WTC11 (cell line): ENCODE data around the gene CHORDC1. TPM values are rescaled to one million over a fixed set of nuclear protein-coding genes. Genes with fewer than 3 reads are reported as not detected.

ENCODE experiments used
- ATAC-seq: fragments of 200-7000 bp; cut with Tn5 transposase; 2 replicates; pipeline ENCODE4 v1.10.0; 2021; ENCODE audit warnings: mild to moderate bottlenecking, moderate library complexity
- CTCF ChIA-PET: fragments of 300-600 bp; sonication (Branson Sonifier 250); formaldehyde crosslinking; loops from one replicate; lab custom pipeline; 2021; ENCODE audit warnings: antibody characterized with exemption; lab: Charles Lee
- POLR2A ChIA-PET: fragments of 350-600 bp; sonication (Branson Sonifier 250); formaldehyde crosslinking; loops from one replicate; lab custom pipeline; 2021; ENCODE audit warnings: antibody characterized with exemption; lab: Charles Lee
- DNase-seq: peaks from one replicate; pipeline ENCODE4 v3.0.0; 2021; ENCODE audit warnings: low spot score
- H3K27ac Mint-ChIP-seq: 2 replicates; pipeline ENCODE4 v1.8.0; 2021; ENCODE audit warnings: mixed read lengths
- H3K27me3 Mint-ChIP-seq: 2 replicates; pipeline ENCODE4 v1.8.0; 2021; ENCODE audit warnings: low read depth, mild to moderate bottlenecking, moderate library complexity, mixed read lengths
- H3K36me3 Mint-ChIP-seq: 2 replicates; pipeline ENCODE4 v1.8.0; 2021; ENCODE audit warnings: mixed read lengths
- H3K4me1 Mint-ChIP-seq: 2 replicates; pipeline ENCODE4 v1.8.0; 2022; ENCODE audit warnings: mixed read lengths
- H3K4me3 Mint-ChIP-seq: 2 replicates; pipeline ENCODE4 v1.8.0; 2021; ENCODE audit warnings: mild to moderate bottlenecking, moderate library complexity, mixed read lengths
- H3K9me3 Mint-ChIP-seq: 2 replicates; pipeline ENCODE4 v1.8.0; 2021; ENCODE audit warnings: mixed read lengths
- AR ChIP-seq: fragments of 250-450 bp; sonication (Bioruptor Pico); IDR thresholded peaks from 2 replicates; pipeline ENCODE4 v1.9.0; 2021; ENCODE audit warnings: mild to moderate bottlenecking
- ATF1 ChIP-seq: sonication (generic); formaldehyde crosslinking; IDR thresholded peaks from 2 replicates; pipeline ENCODE4 v1.8.1; 2023; ENCODE audit warnings: mild to moderate bottlenecking, moderate library complexity, missing genetic modification reagents
- ATF2 ChIP-seq: sonication (generic); formaldehyde crosslinking; IDR thresholded peaks from 2 replicates; pipeline ENCODE4 v1.8.1; 2022; ENCODE audit warnings: low read depth, missing genetic modification reagents, borderline replicate concordance
- CTCF ChIP-seq: fragments of 200-600 bp; IDR thresholded peaks from 2 replicates; pipeline ENCODE4 v1.8.0; 2022; ENCODE audit warnings: antibody characterized with exemption
- E2F5 ChIP-seq: sonication (generic); formaldehyde crosslinking; IDR thresholded peaks from 2 replicates; pipeline ENCODE4 v1.8.1; 2022; ENCODE audit warnings: mild to moderate bottlenecking, moderate library complexity, missing genetic modification reagents
- ESRRA ChIP-seq: sonication (generic); formaldehyde crosslinking; IDR thresholded peaks from 2 replicates; pipeline ENCODE4 v1.8.1; 2022; ENCODE audit warnings: mild to moderate bottlenecking, missing genetic modification reagents, borderline replicate concordance
- ETV6 ChIP-seq: sonication (generic); formaldehyde crosslinking; IDR thresholded peaks from 2 replicates; pipeline ENCODE4 v1.8.1; 2022; ENCODE audit warnings: mild to moderate bottlenecking, missing genetic modification reagents
- FOXP1 ChIP-seq: sonication (generic); formaldehyde crosslinking; IDR thresholded peaks from 2 replicates; pipeline ENCODE4 v1.8.0; 2022; ENCODE audit warnings: missing genetic modification reagents, mild to moderate bottlenecking, moderate library complexity, borderline replicate concordance
- HMGXB4 ChIP-seq: sonication (generic); formaldehyde crosslinking; IDR thresholded peaks from 2 replicates; pipeline ENCODE4 v1.8.1; 2023; ENCODE audit warnings: mild to moderate bottlenecking, moderate library complexity, missing genetic modification reagents
- IRF2 ChIP-seq: sonication (generic); formaldehyde crosslinking; IDR thresholded peaks from 2 replicates; pipeline ENCODE4 v1.8.0; 2022; ENCODE audit warnings: low read depth, missing genetic modification reagents, borderline replicate concordance
- KAT7 ChIP-seq: sonication (generic); formaldehyde crosslinking; IDR thresholded peaks from 2 replicates; pipeline ENCODE4 v1.8.1; 2023; ENCODE audit warnings: missing genetic modification reagents, mild to moderate bottlenecking, borderline replicate concordance
- MLX ChIP-seq: sonication (generic); formaldehyde crosslinking; IDR thresholded peaks from 2 replicates; pipeline ENCODE4 v1.8.1; 2023; ENCODE audit warnings: mild to moderate bottlenecking, missing genetic modification reagents, moderate library complexity
- PRRX2 ChIP-seq: fragments of 250-450 bp; sonication (Bioruptor Pico); IDR thresholded peaks from 2 replicates; pipeline ENCODE4 v1.8.0; 2021; ENCODE audit warnings: mild to moderate bottlenecking
- RORB ChIP-seq: fragments of 250-450 bp; sonication (Bioruptor Pico); IDR thresholded peaks from 2 replicates; pipeline ENCODE4 v1.9.0; 2021; ENCODE audit warnings: mild to moderate bottlenecking
- SOX15 ChIP-seq: fragments of 250-450 bp; sonication (Bioruptor Pico); IDR thresholded peaks from 2 replicates; pipeline ENCODE4 v1.9.0; 2021; ENCODE audit warnings: mild to moderate bottlenecking
- STAT6 ChIP-seq: sonication (generic); formaldehyde crosslinking; conservative IDR thresholded peaks from 2 replicates; pipeline ENCODE4 v1.8.1; 2023; ENCODE audit warnings: mild to moderate bottlenecking, low read depth, missing genetic modification reagents, moderate library complexity
- TEAD1 ChIP-seq: sonication (generic); formaldehyde crosslinking; IDR thresholded peaks from 2 replicates; pipeline ENCODE4 v1.8.0; 2022; ENCODE audit warnings: mild to moderate bottlenecking, missing genetic modification reagents
- ZNF425 ChIP-seq: fragments of 250-450 bp; sonication (Bioruptor Pico); conservative IDR thresholded peaks from 2 replicates; pipeline ENCODE4 v1.9.0; 2021; ENCODE audit warnings: mild to moderate bottlenecking
- total RNA-seq: library from RNA; stranded (reverse); gene quantifications from 3 replicates; pipeline ENCODE4 v1.2.3, GENCODE V29; 2021

The CHORDC1 gene
- total RNA-seq, 1 experiment from 2014 or later: 71.8 TPM

GRCh38 chr11:90220391-90220790 is 2.5 kb downstream of the CHORDC1 start:
- Mint-ChIP-seq H3K27ac (peak overlapping the region; percentile 50; the same call in 1 of the 2 replicates), H3K4me3 (peak overlapping the region; percentile 93), H3K9me3 (peaks cover 13% of the 10 kb centered on the region), H3K36me3 (peaks cover 25% of the 10 kb centered on the region), H3K4me1 (peaks cover 58% of the 10 kb centered on the region), H3K27me3 (no peaks in the 10 kb centered on the region)
- TF ChIP-seq AR (CRISPR knock-in tag): no peak
- no peak for TF ChIP-seq ETV6 (CRISPR knock-in tag)
- no peak for TF ChIP-seq SOX15
- TF ChIP-seq ESRRA: no peak
- TF ChIP-seq ZNF425: no peak
- no peak for TF ChIP-seq ATF2
- no peak for TF ChIP-seq RORB (CRISPR knock-in tag)
- TF ChIP-seq TEAD1 (CRISPR knock-in tag): no peak
- TF ChIP-seq E2F5 (CRISPR knock-in tag): no peak
- no peak for TF ChIP-seq CTCF
- TF ChIP-seq MLX (CRISPR knock-in tag): no peak
- no peak for TF ChIP-seq KAT7
- TF ChIP-seq PRRX2 (CRISPR knock-in tag): no peak
- POLR2A ChIA-PET: no interaction called here
- DNase-seq (no peak), ATAC-seq (no peak)
- CTCF ChIA-PET: interaction anchor here (1.2 kb wide), 1 partner anchor 17 kb away, joined by 3 read pairs; no protein-coding TSS in a partner anchor

GRCh38 chr11:90219438-90219837 is 3.4 kb downstream of the CHORDC1 start:
- ChIA-PET POLR2A (no interaction called here), CTCF (interaction anchor here (1.2 kb wide), 1 partner anchor 18 kb away, joined by 3 read pairs; no protein-coding TSS in a partner anchor)
- DNase-seq: no peak
- Mint-ChIP-seq H3K9me3 (peaks cover 13% of the 10 kb centered on the region), H3K27me3 (no peaks in the 10 kb centered on the region), H3K4me1 (peaks cover 64% of the 10 kb centered on the region), H3K4me3 (no peak overlapping the region; the same call in 1 of the 2 replicates), H3K36me3 (peaks cover 25% of the 10 kb centered on the region), H3K27ac (peak overlapping the region; percentile 74)
- no peak for ATAC-seq
- TF ChIP-seq ATF1 (CRISPR knock-in tag) (no peak), IRF2 (CRISPR knock-in tag) (no peak), RORB (CRISPR knock-in tag) (no peak), STAT6 (CRISPR knock-in tag) (no peak), HMGXB4 (CRISPR knock-in tag) (no peak), FOXP1 (no peak)
